ENCODE data around the gene FOXD1. TPM values are rescaled to one million over a fixed set of nuclear protein-coding genes. Genes with fewer than 3 reads are reported as not detected.
"Not testable (repeated sequence)": the region's sequence is repeated elsewhere in the genome, so short reads cannot be mapped to it uniquely, and the experiment has no call there.

The FOXD1 gene
- total RNA-seq, 1 experiment from 2014 or later = 11.8 TPM

DNA sequence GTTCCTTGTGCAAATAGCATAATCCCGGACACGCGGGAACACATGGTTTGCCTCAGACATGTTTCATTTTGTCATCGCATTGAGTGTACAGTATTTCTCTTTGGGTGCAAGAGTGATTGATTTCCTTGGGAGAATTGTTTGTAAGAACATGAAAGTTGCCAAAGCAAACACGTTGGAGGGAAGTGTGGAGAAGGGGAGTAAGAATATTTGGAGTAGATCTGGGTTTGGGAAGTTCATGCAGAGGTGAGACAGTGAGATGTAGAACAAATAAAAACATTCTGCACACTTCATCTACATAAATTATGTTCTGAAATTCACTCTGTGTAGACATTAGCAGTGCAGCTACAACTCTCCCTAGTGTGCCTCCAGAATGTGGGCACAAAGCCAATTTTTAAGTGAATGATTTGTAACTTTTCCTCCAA lies 24.0 kb downstream of the FOXD1 start:
- DNase-seq (ENCODE audit: low spot score) = no peak
- in situ Hi-C loops (cut with HindIII; ENCODE audit: low sequenced_read_pairs) = no loop called here

- in situ Hi-C loops (cut with HindIII; ENCODE audit: low sequenced_read_pairs) = no loop called here
- DNase-seq (ENCODE audit: low spot score) = no peak
Measured at GRCh38 chr5:73422164-73422563, 26.4 kb downstream of the FOXD1 start.

GRCh38 chr5:73420666-73421065 lies 27.9 kb downstream of the FOXD1 start:
- DNase-seq (ENCODE audit: low spot score) = no peak
- in situ Hi-C loops (cut with HindIII; ENCODE audit: low sequenced_read_pairs) = no loop called here

- no peak for DNase-seq (ENCODE audit: low spot score)
- in situ Hi-C loops (cut with HindIII; ENCODE audit: low sequenced_read_pairs) = no loop called here
Measured at GRCh38 chr5:73419465-73420390, 28.8 kb downstream of the FOXD1 start.

DNA sequence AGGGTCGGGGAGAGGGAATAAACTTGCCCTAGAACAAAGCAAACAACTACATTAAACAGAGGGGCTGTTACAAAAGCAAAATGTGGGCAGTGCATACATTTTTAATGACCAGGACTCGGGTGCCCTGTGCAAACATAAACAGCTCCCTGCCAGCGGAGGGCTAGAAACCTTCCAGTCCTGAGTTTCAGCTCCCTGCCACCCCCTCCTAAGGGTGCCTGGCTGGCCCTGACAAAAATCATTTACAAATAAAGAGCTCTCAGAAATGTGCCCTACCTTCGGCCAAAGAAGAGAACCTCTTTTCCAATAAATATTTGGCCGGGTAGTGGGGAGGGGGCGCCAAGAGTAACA lies 29.5 kb downstream of the FOXD1 start:
- no peak for DNase-seq (ENCODE audit: low spot score)
- in situ Hi-C loops (cut with HindIII; ENCODE audit: low sequenced_read_pairs) = no loop called here

DNA sequence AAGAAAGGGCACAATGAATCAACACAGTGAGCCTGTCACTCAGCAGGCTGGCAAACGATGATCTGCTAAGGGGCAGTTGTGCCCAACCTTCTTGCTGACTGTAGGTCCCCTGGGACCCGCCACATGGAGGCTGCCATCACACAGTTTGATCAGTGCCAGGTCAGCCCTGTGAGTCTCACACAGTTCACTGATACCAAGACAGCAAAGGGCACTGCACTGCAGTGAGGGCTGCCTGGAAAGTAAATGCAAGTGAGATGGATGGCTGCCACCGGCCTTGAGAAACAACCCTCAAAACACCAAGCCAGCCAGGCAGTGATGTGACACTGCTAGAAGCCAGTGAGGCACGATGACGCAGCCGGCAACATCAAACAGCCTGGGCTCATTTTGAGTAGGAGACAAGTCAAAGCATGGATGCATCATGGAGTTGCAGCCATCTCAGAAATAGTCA lies 30.3 kb downstream of the FOXD1 start:
- no peak for DNase-seq (ENCODE audit: low spot score)
- in situ Hi-C loops (cut with HindIII; ENCODE audit: low sequenced_read_pairs) = no loop called here

DNA sequence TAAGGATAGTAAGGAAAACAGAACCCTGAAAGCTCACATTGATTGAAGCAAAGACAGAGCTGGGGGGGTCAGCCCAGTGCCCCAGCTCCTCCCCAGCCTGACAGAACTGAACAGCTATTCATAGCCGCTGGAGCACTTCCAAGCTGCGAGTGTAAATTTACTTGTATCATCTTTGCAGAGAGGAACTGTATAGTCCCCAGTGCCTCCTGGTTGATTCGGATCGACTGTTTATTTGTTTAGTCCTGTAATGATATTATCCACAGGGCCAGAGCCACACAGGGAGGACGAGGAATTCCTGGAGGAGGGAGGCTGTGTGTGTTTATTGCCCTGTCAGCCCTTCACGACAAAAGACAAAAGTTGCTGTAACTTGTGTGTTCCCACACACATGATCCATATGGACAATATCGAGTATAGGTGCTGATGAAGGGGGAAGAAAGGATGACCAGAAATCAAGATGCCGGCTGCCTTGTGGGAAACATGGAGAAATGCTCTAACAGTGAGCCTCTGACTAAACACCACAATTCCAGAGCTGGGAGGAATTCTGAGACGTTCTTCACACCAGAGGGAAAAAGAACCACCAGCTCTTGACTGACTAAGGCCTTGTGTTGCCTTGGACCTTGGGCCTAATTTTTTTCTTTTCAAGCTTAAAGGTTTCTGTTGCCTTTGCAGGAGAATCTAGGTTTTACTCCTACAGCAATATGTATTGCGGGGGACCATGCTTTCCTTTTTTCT lies 31.1 kb downstream of the FOXD1 start:
- DNase-seq (ENCODE audit: low spot score) = no peak
- in situ Hi-C loops (cut with HindIII; ENCODE audit: low sequenced_read_pairs) = no loop called here

DNA sequence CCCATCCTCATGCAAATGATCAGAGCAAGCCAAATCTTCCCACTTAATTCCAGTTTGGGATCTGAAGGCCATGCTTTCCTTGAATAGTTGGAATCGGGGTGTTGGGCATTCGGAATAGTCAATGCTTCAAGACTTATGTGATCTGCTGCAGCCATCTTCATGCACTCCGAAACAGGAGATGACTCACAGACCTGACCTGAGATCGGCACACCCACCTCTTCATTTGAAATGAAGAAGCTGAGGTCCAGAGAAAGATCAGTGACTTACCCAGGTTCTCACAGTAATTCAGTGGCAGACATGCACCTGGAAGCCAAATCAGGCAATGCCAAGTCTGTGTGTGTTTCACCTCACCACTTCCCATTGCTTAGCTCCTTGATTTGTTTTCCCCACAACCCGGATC lies 33.0 kb downstream of the FOXD1 start:
- in situ Hi-C loops (cut with HindIII; ENCODE audit: low sequenced_read_pairs) = no loop called here
- no peak for DNase-seq (ENCODE audit: low spot score)

DNA sequence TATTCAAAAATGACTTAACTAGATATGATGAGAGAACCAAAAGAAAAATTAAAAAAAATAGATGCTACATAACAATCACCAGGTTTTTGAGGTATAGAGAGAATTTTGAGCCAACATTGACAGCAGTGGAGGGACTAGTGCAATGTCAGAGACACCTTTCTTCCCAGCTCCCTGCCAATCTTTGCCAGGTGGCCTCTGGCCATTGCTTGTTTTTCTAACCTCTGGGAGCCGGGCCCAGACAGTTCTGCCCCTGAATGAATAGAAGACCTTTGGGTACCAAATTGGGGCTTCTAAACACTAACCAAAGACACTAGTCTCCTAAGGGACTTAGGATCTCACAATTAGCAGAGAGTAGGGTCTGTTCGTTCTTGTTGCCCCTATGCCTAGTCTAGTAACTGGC lies 33.4 kb downstream of the FOXD1 start:
- DNase-seq (ENCODE audit: low spot score) = no peak
- in situ Hi-C loops (cut with HindIII; ENCODE audit: low sequenced_read_pairs) = no loop called here

DNA sequence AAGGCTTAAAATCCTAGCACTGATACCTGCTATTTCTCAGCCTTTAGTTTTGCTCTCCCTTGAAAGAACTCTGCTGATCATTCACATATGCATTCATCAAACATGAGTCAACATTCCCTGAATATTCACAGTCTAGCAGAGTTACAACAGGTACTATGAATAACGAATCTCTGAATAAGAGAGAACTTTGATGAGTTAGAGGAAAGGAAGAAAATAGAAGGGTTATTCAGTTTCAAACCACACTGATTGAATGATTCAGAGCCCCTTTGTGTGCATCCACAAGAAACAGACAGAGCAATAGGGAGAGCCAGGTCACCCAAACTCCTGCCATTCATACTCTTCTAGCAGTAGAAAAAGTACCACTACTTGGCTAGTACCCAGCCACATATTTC lies 36.0 kb downstream of the FOXD1 start:
- DNase-seq (ENCODE audit: low spot score) = no peak
- in situ Hi-C loops (cut with HindIII; ENCODE audit: low sequenced_read_pairs) = no loop called here

GRCh38 chr5:73411936-73412596 lies 36.5 kb downstream of the FOXD1 start:
- DNase-seq (ENCODE audit: low spot score) = no peak
- in situ Hi-C loops (cut with HindIII; ENCODE audit: low sequenced_read_pairs) = no loop called here

- not testable (repeated sequence) for DNase-seq (ENCODE audit: low spot score)
Measured at GRCh38 chr5:73409927-73410326, 38.6 kb downstream of the FOXD1 start.

DNA sequence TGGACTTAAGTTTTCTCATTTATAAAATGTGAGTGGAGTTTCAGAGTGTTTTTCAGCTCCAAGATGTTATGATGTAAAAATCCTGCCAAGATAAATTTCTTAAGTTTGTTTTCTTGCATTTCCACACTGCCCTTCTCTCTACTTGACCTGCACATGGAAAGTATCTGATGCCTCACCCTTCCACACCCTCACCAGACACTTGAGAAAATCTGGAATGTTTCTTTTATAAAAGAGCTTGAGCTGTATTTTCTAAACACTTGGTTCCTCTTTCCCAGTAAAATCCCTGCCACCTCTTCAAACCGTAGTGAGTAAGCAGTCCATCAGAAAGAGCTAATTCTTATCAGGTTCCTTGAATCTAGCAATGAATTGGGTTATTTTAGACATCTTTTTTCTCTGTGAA lies 42.9 kb downstream of the FOXD1 start:
- DNase-seq (ENCODE audit: low spot score) = no peak
- in situ Hi-C loops (cut with HindIII; ENCODE audit: low sequenced_read_pairs) = no loop called here

More at GRCh38 chr5:73409927-73410326, 38.6 kb downstream of the FOXD1 start:
- in situ Hi-C loops (cut with HindIII; ENCODE audit: low sequenced_read_pairs) = not testable (repeated sequence)

- in situ Hi-C loops (cut with HindIII; ENCODE audit: low sequenced_read_pairs) = no loop called here
- no peak for DNase-seq (ENCODE audit: low spot score)
Measured at GRCh38 chr5:73399775-73400174, 48.8 kb downstream of the FOXD1 start.

Other genes with a start within 250 kb of the FOXD1 start
- gene BTF3, start 49.7 kb upstream of the FOXD1 start, total RNA-seq (2014; rRNA removed; shearing (Covaris generic)) = 310 and 326 TPM in 2 replicates
- 21.8 and 26.2 TPM in 2 replicates for gene ANKRA2, start 116.9 kb upstream of the FOXD1 start, total RNA-seq (2014; rRNA removed; shearing (Covaris generic))
- 17.7 and 20.0 TPM in 2 replicates for gene UTP15, start 117.0 kb upstream of the FOXD1 start, total RNA-seq (2014; rRNA removed; shearing (Covaris generic))
- 0.03 and 0.98 TPM in 2 replicates for gene ARHGEF28, start 177.4 kb upstream of the FOXD1 start, total RNA-seq (2014; rRNA removed; shearing (Covaris generic))

Data from G401 (cell line).